Neural cell (in vitro differentiated cells): Measurements from ENCODE around the gene MRPL34.

ENCODE experiments used
- CTCF ChIP-seq: fragments of 450-650 bp; IDR thresholded peaks from 2 replicates; pipeline ENCODE4 v1.5.1; 2014; ENCODE audit warnings: antibody characterized with exemption, mild to moderate bottlenecking, moderate library complexity; ENCODE audit not compliant: poor library complexity, severe bottlenecking
- POLR2AphosphoS5 ChIP-seq: IDR thresholded peaks from 2 replicates; pipeline ENCODE4 v1.6.1; 2012
- RAD21 ChIP-seq: fragments of 450-650 bp; conservative IDR thresholded peaks from 2 replicates; pipeline ENCODE4 v1.6.1; 2014; ENCODE audit warnings: antibody characterized with exemption, mild to moderate bottlenecking, moderate library complexity
- TF ChIP-seq, protein P1 (sequence below): IDR thresholded peaks from 2 replicates; pipeline ENCODE4 v1.6.1; 2012; ENCODE audit warnings: borderline replicate concordance

DNA sequence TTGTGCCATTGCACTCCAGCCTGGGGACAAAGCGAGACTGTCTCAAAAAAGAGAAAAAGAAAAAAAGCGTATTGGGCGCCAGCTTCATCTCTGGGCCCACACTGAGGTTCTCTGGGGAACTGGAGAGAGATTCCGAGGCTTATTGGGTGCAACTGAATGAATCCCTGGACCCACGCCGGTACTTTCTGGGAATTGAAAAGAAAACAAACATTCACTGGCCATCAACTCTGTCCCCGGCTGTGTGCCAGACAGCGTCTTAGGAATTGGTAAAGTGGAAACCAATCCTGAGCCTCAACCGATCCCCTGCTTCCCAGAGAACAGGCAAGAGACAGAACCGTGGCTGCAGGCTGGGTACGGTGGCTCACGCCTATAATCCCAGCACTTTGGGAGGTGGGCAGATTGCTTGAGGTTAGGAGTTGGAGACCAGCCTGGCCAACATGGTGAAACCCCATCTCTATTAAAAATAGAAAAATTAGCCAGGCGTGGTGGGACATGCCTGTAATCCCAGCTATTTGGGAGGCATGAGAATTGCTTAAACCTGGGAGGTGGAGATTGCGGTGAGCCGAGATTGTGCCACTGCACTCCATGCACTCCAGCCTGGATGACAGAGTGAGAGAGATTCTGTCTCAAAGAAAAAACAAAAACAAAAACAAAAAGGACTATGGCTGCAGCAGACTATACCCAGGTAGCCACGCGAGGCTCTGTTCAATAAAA lies 20.4 kb downstream of the MRPL34 start:
- TF ChIP-seq CTCF (no peak), POLR2AphosphoS5 (no peak), RAD21 (no peak)
- TF ChIP-seq, protein P1, sequence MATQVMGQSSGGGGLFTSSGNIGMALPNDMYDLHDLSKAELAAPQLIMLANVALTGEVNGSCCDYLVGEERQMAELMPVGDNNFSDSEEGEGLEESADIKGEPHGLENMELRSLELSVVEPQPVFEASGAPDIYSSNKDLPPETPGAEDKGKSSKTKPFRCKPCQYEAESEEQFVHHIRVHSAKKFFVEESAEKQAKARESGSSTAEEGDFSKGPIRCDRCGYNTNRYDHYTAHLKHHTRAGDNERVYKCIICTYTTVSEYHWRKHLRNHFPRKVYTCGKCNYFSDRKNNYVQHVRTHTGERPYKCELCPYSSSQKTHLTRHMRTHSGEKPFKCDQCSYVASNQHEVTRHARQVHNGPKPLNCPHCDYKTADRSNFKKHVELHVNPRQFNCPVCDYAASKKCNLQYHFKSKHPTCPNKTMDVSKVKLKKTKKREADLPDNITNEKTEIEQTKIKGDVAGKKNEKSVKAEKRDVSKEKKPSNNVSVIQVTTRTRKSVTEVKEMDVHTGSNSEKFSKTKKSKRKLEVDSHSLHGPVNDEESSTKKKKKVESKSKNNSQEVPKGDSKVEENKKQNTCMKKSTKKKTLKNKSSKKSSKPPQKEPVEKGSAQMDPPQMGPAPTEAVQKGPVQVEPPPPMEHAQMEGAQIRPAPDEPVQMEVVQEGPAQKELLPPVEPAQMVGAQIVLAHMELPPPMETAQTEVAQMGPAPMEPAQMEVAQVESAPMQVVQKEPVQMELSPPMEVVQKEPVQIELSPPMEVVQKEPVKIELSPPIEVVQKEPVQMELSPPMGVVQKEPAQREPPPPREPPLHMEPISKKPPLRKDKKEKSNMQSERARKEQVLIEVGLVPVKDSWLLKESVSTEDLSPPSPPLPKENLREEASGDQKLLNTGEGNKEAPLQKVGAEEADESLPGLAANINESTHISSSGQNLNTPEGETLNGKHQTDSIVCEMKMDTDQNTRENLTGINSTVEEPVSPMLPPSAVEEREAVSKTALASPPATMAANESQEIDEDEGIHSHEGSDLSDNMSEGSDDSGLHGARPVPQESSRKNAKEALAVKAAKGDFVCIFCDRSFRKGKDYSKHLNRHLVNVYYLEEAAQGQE: no peak
